Hepatic stellate cell (primary cell): ENCODE data around the gene BRF1.

Source experiments
- DNase-seq: peaks from one replicate; pipeline ENCODE4 v3.0.0; 2011; ENCODE audit warnings: low spot score

Gene BRF1

DNA sequence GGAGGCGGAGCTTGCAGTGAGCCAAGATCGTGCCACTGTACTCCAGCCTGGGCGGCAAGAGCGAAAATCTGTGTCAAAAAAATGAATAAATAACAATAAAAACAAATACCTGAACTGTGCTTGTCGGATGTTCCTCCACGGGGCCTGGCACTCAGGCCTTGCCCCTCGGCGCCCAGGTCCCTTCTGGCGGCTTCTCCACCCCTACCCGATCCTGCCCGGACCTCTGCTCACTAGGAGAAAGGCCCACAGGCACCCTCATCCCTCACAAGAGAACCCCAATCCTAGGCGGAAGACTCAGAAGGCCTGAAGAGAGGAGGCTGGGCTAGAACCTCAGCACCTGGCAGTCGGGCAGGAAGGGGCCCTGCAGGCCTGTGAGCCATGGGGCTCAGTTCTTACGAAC is 73.5 kb downstream of the BRF1 start:
- DNase-seq = no peak

GRCh38 chr14:105226198-105226597 is 74.6 kb downstream of the BRF1 start:
- no peak for DNase-seq

DNA sequence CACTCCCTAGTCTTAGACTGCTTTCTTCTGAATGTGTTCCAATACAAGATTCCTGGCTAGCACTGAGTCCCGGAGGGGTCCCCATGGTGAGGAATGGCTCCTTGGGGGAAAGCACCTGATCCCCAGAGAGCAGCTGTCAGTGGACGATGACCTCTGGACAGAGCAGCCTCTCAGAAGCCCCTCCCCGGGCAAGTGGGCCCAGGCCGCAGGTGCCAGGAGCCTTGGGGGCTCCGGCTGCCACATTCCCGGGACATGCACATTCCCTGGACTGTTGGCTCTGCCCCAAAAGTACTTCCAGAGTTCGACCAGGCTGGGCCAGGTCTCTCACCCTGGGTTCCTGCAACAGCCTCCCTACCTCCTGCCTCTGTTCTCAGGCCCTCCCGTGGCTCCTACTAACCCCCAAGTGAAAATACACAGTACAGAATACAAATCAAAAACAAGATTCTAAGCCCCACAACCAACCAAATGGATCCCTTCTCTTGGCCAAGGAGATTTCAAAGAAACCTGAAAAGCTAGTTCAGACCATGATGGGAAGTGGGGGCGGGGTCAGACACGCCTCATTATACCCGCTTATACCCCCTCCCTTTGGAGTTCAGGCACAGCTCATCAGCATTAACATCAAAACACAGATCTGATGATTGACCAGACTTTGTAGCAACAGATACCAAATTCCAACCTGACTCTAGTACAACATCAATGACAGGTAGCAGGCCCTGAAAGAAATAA is 75.8 kb downstream of the BRF1 start:
- DNase-seq = no peak

DNA sequence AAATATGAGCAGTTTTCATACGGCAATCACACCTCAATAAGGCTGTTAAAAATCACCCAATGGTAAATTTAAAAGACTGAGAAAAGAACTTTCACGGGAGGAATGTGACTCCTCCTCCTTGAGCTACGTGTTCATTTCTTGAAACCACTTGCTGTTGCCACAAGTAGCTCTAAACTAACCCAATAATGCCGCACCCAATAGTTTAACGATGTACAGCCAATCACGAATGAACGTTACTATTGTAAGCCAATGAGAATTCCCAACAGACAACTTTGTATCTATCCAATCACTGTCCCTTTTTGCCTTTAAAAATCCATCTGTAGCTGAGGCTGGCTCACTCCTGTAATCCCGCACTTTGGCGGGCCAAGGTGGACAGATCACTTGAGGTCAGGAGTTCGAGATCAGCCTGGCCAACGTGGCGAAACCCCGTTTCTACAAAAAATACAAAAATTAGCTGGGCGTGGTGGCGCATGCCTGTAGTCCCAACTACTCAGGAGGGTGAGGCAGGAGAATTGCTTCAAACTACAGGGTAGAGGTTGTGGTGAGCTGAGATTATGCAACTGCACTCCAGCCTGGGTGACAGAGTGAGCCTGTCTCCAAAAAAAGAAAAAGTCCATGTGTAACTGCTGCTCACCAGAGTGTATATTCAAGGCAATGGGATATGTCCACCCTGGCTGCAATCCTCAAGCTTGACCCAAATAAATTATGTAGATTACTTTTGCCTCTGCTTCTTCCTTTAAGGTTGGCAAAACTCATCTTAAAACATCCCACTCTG is 76.8 kb downstream of the BRF1 start:
- no peak for DNase-seq

GRCh38 chr14:105223260-105223659 is 77.5 kb downstream of the BRF1 start:
- no peak for DNase-seq

DNA sequence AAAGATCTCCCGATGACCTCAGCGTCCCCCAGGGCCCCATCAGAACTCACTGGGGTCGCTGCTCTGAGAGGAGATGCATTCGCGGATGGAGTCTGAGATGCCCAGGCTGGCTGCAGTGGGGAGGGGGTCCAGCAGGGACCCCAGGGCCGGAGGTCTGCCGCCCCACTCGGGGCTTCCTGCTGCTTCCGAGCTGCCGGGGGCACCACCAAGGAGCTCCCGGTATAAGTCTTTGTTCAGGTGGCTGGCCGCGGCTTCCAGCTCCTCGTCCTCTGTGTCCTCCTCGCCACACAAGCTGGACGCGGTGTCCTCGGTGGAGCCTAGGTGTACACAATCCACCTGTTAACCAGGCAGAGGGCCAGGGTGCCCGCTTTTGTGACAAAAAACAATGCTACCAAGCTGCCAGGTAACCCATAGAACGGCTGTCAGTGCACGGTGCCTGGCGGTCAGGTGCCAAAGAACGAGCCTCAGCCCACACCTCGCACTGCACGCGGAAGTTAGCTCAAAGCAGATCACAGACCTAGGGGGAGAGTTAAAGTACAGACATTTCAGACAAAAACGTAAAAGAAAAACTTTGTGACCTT is 79.1 kb downstream of the BRF1 start:
- no peak for DNase-seq

GRCh38 chr14:105220699-105221597 is 79.9 kb downstream of the BRF1 start:
- no peak for DNase-seq

- DNase-seq = no peak
Measured at GRCh38 chr14:105219753-105220152, 81.0 kb downstream of the BRF1 start.

DNA sequence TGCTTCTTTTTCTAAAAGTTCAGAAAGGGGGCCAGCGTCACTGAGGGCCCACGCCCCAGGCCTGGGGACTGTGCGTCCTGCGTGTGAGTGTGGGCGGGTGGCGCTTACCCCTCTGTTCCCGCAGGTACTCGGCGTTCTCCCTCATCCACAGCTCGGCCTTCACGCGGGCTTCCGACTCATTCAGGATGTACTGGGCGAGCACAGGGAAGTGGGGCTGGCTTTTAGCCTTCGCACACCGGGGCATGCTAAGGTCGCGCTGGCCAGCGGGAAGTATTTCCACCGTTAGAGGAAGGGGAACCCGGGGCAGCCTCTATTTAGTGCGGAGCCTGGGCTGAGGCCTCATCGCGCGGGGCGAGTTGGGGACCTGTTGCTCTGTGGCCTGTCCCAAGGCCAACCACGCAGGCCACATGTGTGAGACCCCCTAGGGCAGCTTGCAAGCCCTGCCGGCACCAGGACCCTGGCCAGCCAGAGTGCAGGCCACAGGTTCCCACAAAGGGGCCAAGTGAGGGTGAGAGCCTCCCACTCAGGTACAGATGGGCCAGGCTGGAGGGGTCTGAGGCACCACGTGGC is 81.7 kb downstream of the BRF1 start:
- no peak for DNase-seq

GRCh38 chr14:105218611-105219010 is 82.2 kb downstream of the BRF1 start:
- DNase-seq = no peak

DNA sequence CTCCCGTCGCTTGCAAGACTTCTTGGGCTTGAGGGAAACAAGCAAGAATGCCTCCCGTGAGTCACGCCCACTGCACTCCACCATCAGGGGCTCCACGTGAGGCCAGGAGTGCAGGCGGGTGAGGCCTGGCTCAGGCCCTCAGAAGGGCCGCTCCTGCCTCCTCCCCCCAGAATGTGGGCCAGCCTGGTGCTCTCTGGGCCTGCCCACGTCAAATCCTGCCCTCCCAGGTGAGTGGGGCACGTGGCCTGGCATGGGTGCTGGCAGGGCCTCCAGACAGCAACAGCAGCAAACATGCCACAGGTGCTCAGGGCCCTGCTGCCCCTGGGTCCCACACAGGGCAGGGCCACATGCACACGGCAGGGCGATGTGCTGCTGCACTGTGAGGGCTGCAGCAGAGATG is 83.0 kb downstream of the BRF1 start:
- DNase-seq = no peak

- no peak for DNase-seq
Measured at GRCh38 chr14:105216490-105217247, 84.1 kb downstream of the BRF1 start.

DNA sequence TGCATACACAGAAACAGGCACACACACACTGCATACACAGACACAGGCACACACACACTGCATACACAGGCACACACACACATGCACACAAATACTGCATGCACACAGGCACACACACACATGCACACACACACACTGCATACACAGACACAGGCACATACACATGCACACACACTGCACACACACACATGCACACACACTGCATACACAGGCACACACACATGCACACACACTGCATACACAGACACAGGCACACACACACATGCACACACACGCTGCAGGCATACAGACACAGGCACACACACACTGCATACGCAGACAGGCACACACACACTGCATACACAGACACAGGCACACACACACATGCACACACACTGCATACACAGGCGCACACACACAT is 85.2 kb downstream of the BRF1 start:
- no peak for DNase-seq

GRCh38 chr14:105214324-105214915 is 86.4 kb downstream of the BRF1 start:
- DNase-seq = no peak

DNA sequence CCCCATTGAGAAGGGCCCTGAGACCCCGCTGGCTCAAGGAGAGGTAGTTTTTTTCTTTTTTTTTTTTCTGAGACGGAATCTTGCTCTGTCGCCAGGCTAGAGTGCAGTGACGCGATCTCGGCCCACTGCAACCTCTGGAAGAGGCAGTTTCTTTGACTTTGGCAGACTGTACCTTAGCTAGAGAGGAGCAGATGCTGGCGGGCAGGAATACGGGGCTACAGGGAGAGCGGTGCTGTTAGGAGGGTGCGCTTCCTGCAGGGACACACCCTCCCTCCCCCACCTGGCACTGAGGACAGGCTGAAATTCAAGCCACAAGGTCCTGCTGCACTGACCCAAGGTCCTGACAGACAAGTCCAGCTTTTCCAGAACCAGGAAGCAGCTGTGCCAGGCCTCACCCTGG is 87.4 kb downstream of the BRF1 start:
- no peak for DNase-seq

GRCh38 chr14:105212541-105213300 is 88.1 kb downstream of the BRF1 start:
- no peak for DNase-seq

GRCh38 chr14:105211758-105212089 is 89.1 kb downstream of the BRF1 start:
- no peak for DNase-seq

GRCh38 chr14:105211086-105211757 is 89.6 kb downstream of the BRF1 start:
- DNase-seq = no peak

- DNase-seq = no peak
Measured at GRCh38 chr14:105210266-105211025, 90.4 kb downstream of the BRF1 start.
